GM12864 (cell line): Measurements from ENCODE around the gene ADAMTS2.

Experiments
- DNase-seq: peaks from one replicate; pipeline ENCODE4 v3.0.0-alpha.2; 2011; ENCODE audit warnings: low read depth
- H3K4me3 ChIP-seq: 2 replicates; pipeline ENCODE4 v1.5.1; 2011; ENCODE audit warnings: mild to moderate bottlenecking, low read depth, low read length, control low read depth
- CTCF ChIP-seq: IDR thresholded peaks from 2 replicates; pipeline ENCODE4 v1.5.1; 2011; ENCODE audit warnings: low read depth, mild to moderate bottlenecking, moderate library complexity, low read length, control low read depth, inconsistent platforms; ENCODE audit errors: missing control alignments

ADAMTS2 gene

GRCh38 chr5:179312557-179313235, 32.6 kb downstream of the ADAMTS2 start:
- DNase-seq: no peak
- TF ChIP-seq CTCF: no peak

GRCh38 chr5:179311581-179311980, 33.7 kb downstream of the ADAMTS2 start:
- no peak overlapping the region for H3K4me3 ChIP-seq
- no peak for DNase-seq
- TF ChIP-seq CTCF: no peak

More at GRCh38 chr5:179312557-179313235, 32.6 kb downstream of the ADAMTS2 start:
- H3K4me3 ChIP-seq: no peak overlapping the region

DNA sequence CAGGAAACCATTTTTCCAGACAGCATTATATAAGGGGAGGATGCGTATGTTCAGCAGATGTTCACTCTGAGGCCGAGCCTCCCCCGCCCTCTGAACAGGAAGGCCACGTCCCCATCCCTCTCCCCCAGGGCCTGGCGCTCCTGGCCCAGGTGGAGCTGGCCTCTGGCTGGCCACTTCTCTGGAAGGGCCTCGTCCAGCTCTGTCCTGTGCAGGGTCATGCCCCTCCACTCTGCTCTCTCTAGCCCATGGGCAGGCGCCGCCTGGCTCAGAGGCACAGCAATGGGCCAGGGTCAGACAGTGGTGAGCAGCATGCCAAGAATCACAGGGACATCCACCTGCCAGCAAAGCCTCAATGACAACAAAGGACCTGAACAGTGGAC, 34.2 kb downstream of the ADAMTS2 start:
- no peak for DNase-seq
- no peak overlapping the region for H3K4me3 ChIP-seq
- no peak for TF ChIP-seq CTCF

- DNase-seq: no peak
- TF ChIP-seq CTCF: no peak
- no peak overlapping the region for H3K4me3 ChIP-seq
Observed at GRCh38 chr5:179310439-179311090, 34.7 kb downstream of the ADAMTS2 start.

DNA sequence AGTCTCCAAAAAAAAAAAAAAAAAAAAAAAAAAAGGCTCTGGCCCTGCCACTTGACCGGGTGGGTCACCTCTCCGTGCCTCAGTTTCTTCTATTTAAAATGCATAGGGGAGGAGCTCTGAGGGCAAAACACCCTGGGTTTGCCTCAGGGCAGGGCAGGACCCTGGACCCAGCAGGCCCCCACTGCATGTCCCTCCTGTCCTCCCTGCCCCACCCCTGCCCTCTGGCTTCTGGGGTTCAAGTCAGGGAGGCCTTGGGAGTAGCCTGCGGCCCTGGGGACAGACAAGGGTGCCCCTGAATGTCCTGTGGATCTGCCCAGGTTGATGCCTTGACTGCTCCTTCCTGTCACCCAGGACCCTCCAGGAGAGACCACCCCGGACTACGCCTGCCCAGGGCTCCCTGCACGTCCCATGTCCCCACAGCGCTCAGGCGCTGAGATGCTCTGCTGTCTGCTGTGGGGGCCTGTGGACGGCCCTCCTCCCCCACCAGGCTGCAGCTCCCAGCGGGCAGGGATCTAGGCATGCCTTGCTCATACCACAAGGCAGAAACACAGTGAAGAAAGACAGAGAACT, 35.4 kb downstream of the ADAMTS2 start:
- H3K4me3 ChIP-seq: no peak overlapping the region
- no peak for DNase-seq
- TF ChIP-seq CTCF: no peak

DNA sequence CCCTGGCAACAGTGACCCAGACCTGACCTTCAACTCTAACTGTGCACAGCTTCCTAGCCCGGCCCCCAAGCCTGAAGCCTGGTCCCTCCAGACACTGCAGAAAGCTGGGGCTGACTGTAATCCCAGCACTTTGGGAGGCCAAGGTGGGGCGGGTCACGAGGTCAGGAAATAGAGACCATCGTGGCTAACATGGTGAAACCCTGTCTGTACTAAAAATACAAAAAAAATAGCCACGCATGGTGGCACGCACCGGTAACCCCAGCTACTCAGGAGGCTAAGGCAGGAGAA, 35.9 kb downstream of the ADAMTS2 start:
- TF ChIP-seq CTCF: no peak
- no peak for DNase-seq
- no peak overlapping the region for H3K4me3 ChIP-seq
